Osteocyte (in vitro differentiated cells): ENCODE results near the gene PRKCZ. TPM values are rescaled to one million over a fixed set of nuclear protein-coding genes. Genes with fewer than 3 reads are reported as not detected.

ENCODE experiments used
- DNase-seq: peaks from one replicate; pipeline ENCODE4 v3.0.0; 2021; ENCODE audit warnings: mixed read lengths; ENCODE audit not compliant: unreplicated experiment; ENCODE audit errors: extremely low spot score
- H3K27ac Mint-ChIP-seq: one replicate; pipeline ENCODE4 v1.8.0; 2021; ENCODE audit warnings: mild to moderate bottlenecking, mixed read lengths; ENCODE audit not compliant: unreplicated experiment
- H3K27me3 Mint-ChIP-seq: one replicate; pipeline ENCODE4 v1.8.0; 2021; ENCODE audit warnings: mixed read lengths; ENCODE audit not compliant: unreplicated experiment
- H3K36me3 Mint-ChIP-seq: one replicate; pipeline ENCODE4 v1.8.0; 2021; ENCODE audit warnings: mixed read lengths; ENCODE audit not compliant: unreplicated experiment
- H3K4me1 Mint-ChIP-seq: one replicate; pipeline ENCODE4 v1.8.0; 2021; ENCODE audit warnings: mixed read lengths; ENCODE audit not compliant: unreplicated experiment
- H3K4me3 Mint-ChIP-seq: one replicate; pipeline ENCODE4 v1.8.0; 2021; ENCODE audit warnings: mild to moderate bottlenecking, moderate library complexity, mixed read lengths; ENCODE audit not compliant: unreplicated experiment
- H3K9me3 Mint-ChIP-seq: one replicate; pipeline ENCODE4 v1.8.0; 2021; ENCODE audit warnings: mixed read lengths; ENCODE audit not compliant: unreplicated experiment
- total RNA-seq: library from RNA; stranded (reverse); gene quantifications from 2 replicates; pipeline ENCODE4 v1.2.1, GENCODE V29; 2021
- TF ChIP-seq, protein P1 (sequence below): fragments of 200-600 bp; sonication (generic); IDR thresholded peaks from 2 replicates; pipeline ENCODE4 v1.5.0; 2021; ENCODE audit warnings: antibody characterized with exemption, mild to moderate bottlenecking, moderate library complexity

Gene PRKCZ
- total RNA-seq, 1 donor from 2014 or later = 3.1 TPM

DNA sequence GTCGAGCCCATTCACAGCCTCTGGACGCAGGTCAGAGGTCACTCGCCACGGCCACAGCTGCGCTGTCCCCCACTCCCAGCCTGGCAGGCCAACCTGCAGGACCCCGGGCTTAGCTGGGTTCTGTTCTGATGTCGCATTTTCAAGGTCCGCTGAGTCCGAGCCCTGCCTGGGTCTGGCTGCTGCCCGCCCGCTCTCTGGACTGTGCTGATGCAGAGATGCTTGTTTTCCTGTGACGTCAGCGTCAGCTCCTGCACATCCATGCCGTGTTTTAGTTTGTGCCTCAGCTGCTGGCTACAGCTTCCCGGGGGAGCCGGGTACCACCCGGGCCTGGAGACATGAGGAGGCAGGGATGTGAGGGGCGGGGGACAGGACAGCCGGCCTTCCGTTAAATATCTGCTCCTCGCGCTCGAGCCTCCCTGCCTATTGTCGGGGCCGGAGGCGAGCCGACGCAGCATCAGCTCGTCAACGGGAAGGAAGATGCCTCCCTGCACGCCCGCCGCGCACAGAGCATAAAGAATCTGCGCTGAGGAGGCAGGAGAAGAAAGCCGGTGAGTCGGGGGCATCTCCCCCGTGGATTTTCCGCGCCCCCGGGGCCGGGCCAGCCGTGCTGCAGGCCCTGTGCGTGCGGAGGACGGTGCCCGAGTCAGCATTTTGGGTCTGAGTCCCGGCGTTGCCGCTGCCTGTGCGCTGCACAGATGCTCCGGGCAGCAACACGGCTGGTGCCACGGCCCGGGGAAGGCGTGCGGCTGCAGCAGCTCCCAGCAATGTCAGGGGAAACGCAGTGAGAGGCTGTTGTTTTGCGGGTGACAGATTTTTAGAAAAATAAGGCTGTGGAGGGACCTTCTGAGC lies 23.4 kb downstream of the PRKCZ start:
- Mint-ChIP-seq H3K4me3 (peak overlapping the region; percentile 71), H3K4me1 (peaks cover 4% of the 10 kb centered on the region), H3K36me3 (no peaks in the 10 kb centered on the region), H3K27me3 (peaks cover 17% of the 10 kb centered on the region), H3K9me3 (peaks cover 11% of the 10 kb centered on the region), H3K27ac (no peak overlapping the region)
- DNase-seq = no peak
- TF ChIP-seq, protein P1, sequence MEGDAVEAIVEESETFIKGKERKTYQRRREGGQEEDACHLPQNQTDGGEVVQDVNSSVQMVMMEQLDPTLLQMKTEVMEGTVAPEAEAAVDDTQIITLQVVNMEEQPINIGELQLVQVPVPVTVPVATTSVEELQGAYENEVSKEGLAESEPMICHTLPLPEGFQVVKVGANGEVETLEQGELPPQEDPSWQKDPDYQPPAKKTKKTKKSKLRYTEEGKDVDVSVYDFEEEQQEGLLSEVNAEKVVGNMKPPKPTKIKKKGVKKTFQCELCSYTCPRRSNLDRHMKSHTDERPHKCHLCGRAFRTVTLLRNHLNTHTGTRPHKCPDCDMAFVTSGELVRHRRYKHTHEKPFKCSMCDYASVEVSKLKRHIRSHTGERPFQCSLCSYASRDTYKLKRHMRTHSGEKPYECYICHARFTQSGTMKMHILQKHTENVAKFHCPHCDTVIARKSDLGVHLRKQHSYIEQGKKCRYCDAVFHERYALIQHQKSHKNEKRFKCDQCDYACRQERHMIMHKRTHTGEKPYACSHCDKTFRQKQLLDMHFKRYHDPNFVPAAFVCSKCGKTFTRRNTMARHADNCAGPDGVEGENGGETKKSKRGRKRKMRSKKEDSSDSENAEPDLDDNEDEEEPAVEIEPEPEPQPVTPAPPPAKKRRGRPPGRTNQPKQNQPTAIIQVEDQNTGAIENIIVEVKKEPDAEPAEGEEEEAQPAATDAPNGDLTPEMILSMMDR = no peak

DNA sequence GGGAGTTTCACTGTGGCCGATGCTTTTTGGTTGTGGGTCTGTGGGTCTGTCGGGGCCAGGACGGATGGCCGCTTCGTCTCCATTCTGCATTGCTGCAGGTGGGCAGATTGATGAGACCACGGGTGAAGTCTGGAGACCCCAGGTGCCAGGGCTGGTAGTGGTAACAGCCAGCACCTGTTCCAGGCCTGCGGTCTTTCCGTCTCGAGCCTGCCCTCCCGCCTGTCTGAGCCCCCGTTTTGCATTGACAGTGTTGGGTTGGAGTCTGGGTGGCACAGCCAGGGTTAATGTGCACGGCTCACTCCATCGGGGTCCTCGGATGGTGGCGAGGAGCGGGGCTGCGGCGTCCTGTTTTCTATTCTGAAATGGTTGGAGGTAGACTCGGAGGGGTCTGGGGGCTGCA lies 24.2 kb downstream of the PRKCZ start:
- no peaks in the 10 kb centered on the region for H3K36me3 Mint-ChIP-seq
- TF ChIP-seq, protein P1 = no peak
- H3K27ac Mint-ChIP-seq = no peak overlapping the region
- H3K4me3 Mint-ChIP-seq = peak overlapping the region; percentile 71
- H3K9me3 Mint-ChIP-seq = peaks cover 13% of the 10 kb centered on the region
- H3K27me3 Mint-ChIP-seq = peaks cover 17% of the 10 kb centered on the region
- no peak for DNase-seq
- H3K4me1 Mint-ChIP-seq = peaks cover 4% of the 10 kb centered on the region

DNA sequence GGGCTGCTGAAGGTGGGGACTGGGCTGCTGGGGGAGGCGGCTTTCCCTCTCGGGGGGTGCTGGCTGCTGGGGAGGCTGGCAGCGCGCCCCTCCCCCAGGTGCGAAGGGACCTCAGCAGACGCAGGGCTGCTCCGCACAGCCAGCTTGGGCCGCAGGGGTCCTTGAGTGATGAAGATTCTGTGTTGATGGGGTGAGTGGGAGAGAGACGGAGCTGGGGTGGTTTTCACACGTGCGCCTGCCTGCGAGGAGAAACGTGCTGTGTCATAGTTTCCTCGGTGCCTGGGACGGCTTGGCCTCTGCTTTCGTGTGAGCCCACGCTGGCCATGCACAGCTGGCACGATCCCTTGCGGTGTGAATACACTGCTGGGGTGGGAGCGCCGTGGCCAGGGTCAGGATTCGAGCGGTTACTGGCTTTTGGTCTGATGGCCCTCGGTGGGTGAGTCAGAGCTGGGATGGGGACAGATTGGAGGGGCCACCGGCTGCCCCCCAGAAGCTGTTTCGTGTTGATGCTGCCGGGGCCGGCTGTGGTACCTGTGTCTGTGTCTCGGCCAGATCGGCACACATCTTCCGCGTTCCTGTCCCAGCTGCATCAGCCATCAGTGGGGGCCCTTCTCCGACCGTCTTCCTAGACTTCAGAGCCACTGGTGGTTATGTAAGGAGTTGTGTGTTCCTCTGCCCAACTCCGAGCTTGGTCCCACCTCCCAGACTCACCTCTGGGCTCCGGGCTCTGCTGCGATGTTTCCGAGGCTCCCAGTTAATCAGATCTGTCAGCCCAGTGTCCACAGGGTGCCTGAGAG lies 24.9 kb downstream of the PRKCZ start:
- H3K27ac Mint-ChIP-seq = no peak overlapping the region
- peaks cover 13% of the 10 kb centered on the region for H3K9me3 Mint-ChIP-seq
- TF ChIP-seq, protein P1 = no peak
- H3K4me3 Mint-ChIP-seq = no peak overlapping the region
- peaks cover 17% of the 10 kb centered on the region for H3K27me3 Mint-ChIP-seq
- H3K36me3 Mint-ChIP-seq = no peaks in the 10 kb centered on the region
- peaks cover 4% of the 10 kb centered on the region for H3K4me1 Mint-ChIP-seq
- DNase-seq = no peak

DNA sequence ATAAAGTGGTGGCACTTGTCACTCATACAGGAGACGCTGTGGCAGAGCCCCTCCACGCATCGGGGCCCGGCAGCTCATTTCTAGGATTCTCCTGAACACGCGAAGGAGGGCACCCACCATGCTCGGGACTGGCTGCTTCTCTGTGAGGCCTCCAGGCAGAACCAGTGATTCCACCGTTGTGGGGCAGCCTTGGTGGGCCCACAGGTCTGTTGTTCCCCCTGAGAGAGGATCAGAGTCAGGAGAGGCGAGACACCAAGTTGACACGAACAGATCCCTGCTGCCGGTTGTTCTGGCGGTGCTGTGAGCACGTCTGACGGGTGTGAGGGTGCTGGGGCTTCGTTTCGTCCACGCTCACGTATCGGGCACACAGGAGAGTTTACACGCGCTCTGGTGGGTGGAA lies 26.6 kb downstream of the PRKCZ start:
- peaks cover 13% of the 10 kb centered on the region for H3K9me3 Mint-ChIP-seq
- H3K27ac Mint-ChIP-seq = no peak overlapping the region
- no peak for DNase-seq
- H3K4me1 Mint-ChIP-seq = peaks cover 4% of the 10 kb centered on the region
- H3K27me3 Mint-ChIP-seq = peaks cover 16% of the 10 kb centered on the region
- TF ChIP-seq, protein P1 = no peak
- no peaks in the 10 kb centered on the region for H3K36me3 Mint-ChIP-seq
- H3K4me3 Mint-ChIP-seq = no peak overlapping the region

DNA sequence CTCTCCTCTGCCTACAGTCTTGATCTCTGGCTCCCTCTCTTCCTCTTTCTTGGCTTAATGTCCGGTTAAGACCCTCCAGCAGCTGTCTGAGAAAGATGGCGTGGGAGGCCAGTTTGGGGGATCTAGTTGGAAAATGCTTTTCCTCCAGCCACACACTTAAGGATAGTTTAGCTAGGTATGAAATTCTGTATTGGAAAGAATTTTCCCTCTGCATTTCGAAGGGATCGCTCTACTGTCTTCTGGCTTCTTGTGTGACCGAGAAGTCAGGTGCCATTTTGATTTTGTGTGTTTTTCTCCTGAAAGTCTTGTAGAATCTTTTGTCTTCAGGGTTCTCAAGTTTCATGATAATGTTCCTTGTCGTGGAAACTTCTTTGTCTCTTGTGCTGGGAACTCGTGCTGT lies 28.0 kb downstream of the PRKCZ start:
- H3K4me3 Mint-ChIP-seq = no peak overlapping the region
- H3K27me3 Mint-ChIP-seq = peaks cover 11% of the 10 kb centered on the region
- no peak overlapping the region for H3K27ac Mint-ChIP-seq
- TF ChIP-seq, protein P1 = no peak
- H3K4me1 Mint-ChIP-seq = peaks cover 4% of the 10 kb centered on the region
- no peaks in the 10 kb centered on the region for H3K36me3 Mint-ChIP-seq
- peaks cover 18% of the 10 kb centered on the region for H3K9me3 Mint-ChIP-seq
- no peak for DNase-seq
